A673 (cell line): ENCODE data around the gene C2CD3. TPM values are rescaled to one million over a fixed set of nuclear protein-coding genes. Genes with fewer than 3 reads are reported as not detected.

Source experiments
- BruUV-seq: library from RNA; stranded (reverse); fragments of 400-500 nt; replicated peaks from 2 replicates; lab custom pipeline; 2021; lab: Mats Ljungman, UMichigan
- CTCF ChIA-PET: fragments of 300-600 bp; sonication (Branson Sonifier 250); formaldehyde crosslinking; loops from one replicate; lab custom pipeline; 2022; ENCODE audit warnings: antibody characterized with exemption; lab: Charles Lee
- POLR2A ChIA-PET: fragments of 300-600 bp; sonication (Branson Sonifier 250); formaldehyde crosslinking; loops from one replicate; lab custom pipeline; 2022; ENCODE audit warnings: antibody characterized with exemption; ENCODE audit not compliant: low non-redundant PET; lab: Charles Lee
- DNase-seq: peaks from one replicate; pipeline ENCODE4 v3.0.0-alpha.2; 2015; ENCODE audit warnings: low spot score
- H3K27ac ChIP-seq: fragments of 200-600 bp; sonication (generic); 2 replicates; pipeline ENCODE4 v1.5.1; 2016; ENCODE audit warnings: mixed run types, low read depth, mild to moderate bottlenecking, mixed read lengths, antibody characterized with exemption, low read length; ENCODE audit not compliant: poor library complexity, severe bottlenecking
- H3K27me3 ChIP-seq: fragments of 200-600 bp; sonication (generic); replicated peaks from 2 replicates; pipeline ENCODE4 v1.6.1; 2017; ENCODE audit warnings: mixed run types, low read depth, mild to moderate bottlenecking, mixed read lengths, antibody characterized with exemption, low read length; ENCODE audit not compliant: insufficient read depth, poor library complexity
- H3K36me3 ChIP-seq: fragments of 200-600 bp; sonication (generic); 2 replicates; pipeline ENCODE4 v1.6.1; 2016; ENCODE audit warnings: mixed run types, mild to moderate bottlenecking, mixed read lengths, antibody characterized with exemption, low read length; ENCODE audit not compliant: insufficient read depth, poor library complexity, severe bottlenecking
- H3K4me1 ChIP-seq: fragments of 200-600 bp; sonication (generic); 2 replicates; pipeline ENCODE4 v1.6.1; 2017; ENCODE audit warnings: mixed run types, mild to moderate bottlenecking, mixed read lengths, antibody characterized with exemption, low read length; ENCODE audit not compliant: insufficient read depth, poor library complexity, severe bottlenecking
- H3K4me3 ChIP-seq: fragments of 200-600 bp; sonication (generic); 2 replicates; pipeline ENCODE4 v1.5.1; 2016; ENCODE audit warnings: low read depth, mixed run types, mild to moderate bottlenecking, mixed read lengths, low read length; ENCODE audit not compliant: poor library complexity, severe bottlenecking
- H3K9me3 ChIP-seq: fragments of 200-600 bp; sonication (generic); 2 replicates; pipeline ENCODE4 v1.6.1; 2016; ENCODE audit warnings: mixed run types, low read depth, mild to moderate bottlenecking, mixed read lengths, antibody characterized with exemption, low read length; ENCODE audit not compliant: poor library complexity, severe bottlenecking
- CTCF ChIP-seq: fragments of 300-800, 200-600 bp; sonication (generic); conservative IDR thresholded peaks from 2 replicates; pipeline ENCODE4 v1.5.1; 2017; ENCODE audit warnings: low read depth, mild to moderate bottlenecking, antibody characterized with exemption, low read length, moderate library complexity, mixed read lengths
- EZH2 ChIP-seq: fragments of 200-600 bp; sonication (generic); IDR thresholded peaks from 2 replicates; pipeline ENCODE4 v1.6.1; 2017; ENCODE audit warnings: borderline replicate concordance, low read depth, mild to moderate bottlenecking, mixed read lengths, antibody characterized with exemption, low read length; ENCODE audit not compliant: poor library complexity, severe bottlenecking
- intact Hi-C: fragments of 100-400 bp; cut with micrococcal nuclease; formaldehyde crosslinking; loops from one replicate; pipeline ENCODE4 v1.10.0; 2022; ENCODE audit not compliant: unreplicated experiment
- total RNA-seq: library from RNA; stranded (reverse); gene quantifications from 2 replicates; pipeline ENCODE4 v1.2.3, GENCODE V29; 2021

C2CD3 gene
- total RNA-seq, 1 experiment from 2014 or later = 49.1 TPM

- CTCF ChIA-PET = no interaction called here
Observed at GRCh38 chr11:74019104-74019738, 151.6 kb downstream of the C2CD3 start.

GRCh38 chr11:74018331-74019005 lies 152.3 kb downstream of the C2CD3 start:
- H3K27ac ChIP-seq = no peak overlapping the region
- no peaks in the 10 kb centered on the region for H3K4me1 ChIP-seq
- H3K27me3 ChIP-seq = no peaks in the 10 kb centered on the region
- H3K9me3 ChIP-seq = no peaks in the 10 kb centered on the region
- H3K4me3 ChIP-seq = no peak overlapping the region
- no peak for TF ChIP-seq EZH2
- TF ChIP-seq CTCF = no peak
- POLR2A ChIA-PET = no interaction called here
- intact Hi-C loops = no loop called here
- no peaks in the 10 kb centered on the region for H3K36me3 ChIP-seq
- no TSS peak for BruUV-seq
- DNase-seq = no peak
- CTCF ChIA-PET = no interaction called here

More at GRCh38 chr11:74019104-74019738, 151.6 kb downstream of the C2CD3 start:
- H3K4me3 ChIP-seq = no peak overlapping the region
- no peak overlapping the region for H3K27ac ChIP-seq
- H3K36me3 ChIP-seq = no peaks in the 10 kb centered on the region
- POLR2A ChIA-PET = no interaction called here
- no peaks in the 10 kb centered on the region for H3K9me3 ChIP-seq
- no peaks in the 10 kb centered on the region for H3K4me1 ChIP-seq
- H3K27me3 ChIP-seq = no peaks in the 10 kb centered on the region
- no TSS peak for BruUV-seq
- intact Hi-C loops = no loop called here
- DNase-seq = no peak
- TF ChIP-seq CTCF = no peak
- no peak for TF ChIP-seq EZH2

GRCh38 chr11:74017631-74018030 lies 153.2 kb downstream of the C2CD3 start:
- Histone ChIP-seq H3K27me3 (no peaks in the 10 kb centered on the region), H3K27ac (no peak overlapping the region), H3K9me3 (no peaks in the 10 kb centered on the region), H3K4me3 (no peak overlapping the region), H3K36me3 (no peaks in the 10 kb centered on the region), H3K4me1 (no peaks in the 10 kb centered on the region)
- TF ChIP-seq CTCF (no peak), EZH2 (no peak)
- CTCF ChIA-PET = no interaction called here
- no peak for DNase-seq
- intact Hi-C loops = no loop called here
- BruUV-seq = no TSS peak
- POLR2A ChIA-PET = no interaction called here
